Measurements from ENCODE around the gene CHMP6. TPM values are rescaled to one million over a fixed set of nuclear protein-coding genes. Genes with fewer than 3 reads are reported as not detected.

The CHMP6 gene
- total and polyA plus RNA-seq, 5 experiments from 2014 or later: 40.1 to 47.6 (median 41.6) TPM

DNA sequence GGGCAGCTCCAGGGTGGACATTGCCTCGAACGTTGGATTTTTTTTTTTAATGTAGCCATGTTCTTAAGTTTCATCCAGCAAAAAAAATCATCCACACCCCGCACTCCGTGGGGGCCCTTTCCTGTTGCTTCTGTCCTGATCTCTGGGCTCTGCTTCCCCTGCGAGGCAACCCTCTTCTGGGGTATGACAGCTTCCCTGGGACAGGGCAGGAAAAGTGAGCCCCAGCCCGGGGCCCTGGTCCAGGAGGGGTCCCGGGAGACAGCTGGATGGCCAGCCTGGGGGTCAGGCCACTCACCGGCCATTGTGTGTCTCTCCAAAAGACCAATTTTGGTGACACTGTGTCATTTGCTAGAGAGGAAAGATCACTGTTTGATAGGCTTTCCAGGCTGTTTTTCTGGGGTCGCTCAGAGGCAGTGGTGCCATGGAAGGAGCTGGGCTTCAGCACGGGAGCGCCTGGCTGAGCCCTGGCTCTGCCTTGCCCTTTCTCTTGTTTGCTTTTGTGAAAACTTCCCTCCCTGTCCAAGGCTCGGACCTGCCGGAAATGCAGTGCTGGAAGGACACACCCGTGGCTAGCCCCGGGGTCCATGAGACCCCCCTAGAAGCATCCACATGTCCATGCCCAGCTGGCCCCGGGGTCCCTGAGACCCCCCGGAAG, 41.0 kb upstream of the CHMP6 start:
- peaks cover 0 to 14% (median under 1%) of the 10 kb centered on the region in 4 donors for H3K4me1 Mint-ChIP-seq
- peaks cover 10 to 50% (median 31%) of the 10 kb centered on the region in 3 donors for H3K36me3 Mint-ChIP-seq
- H3K27me3 Mint-ChIP-seq: no peaks in the 10 kb centered on the region
- H3K9me3 Mint-ChIP-seq: no peaks in the 10 kb centered on the region
- no peak overlapping the region for H3K4me3 Mint-ChIP-seq
- no peak for ATAC-seq
- H3K27ac Mint-ChIP-seq: peak overlapping the region in 2 of 10 donors; percentile 34 to 56
- POLR2A ChIA-PET: no interaction called here
- peak in 1 of 10 donors; percentile 48 for DNase-seq

DNA sequence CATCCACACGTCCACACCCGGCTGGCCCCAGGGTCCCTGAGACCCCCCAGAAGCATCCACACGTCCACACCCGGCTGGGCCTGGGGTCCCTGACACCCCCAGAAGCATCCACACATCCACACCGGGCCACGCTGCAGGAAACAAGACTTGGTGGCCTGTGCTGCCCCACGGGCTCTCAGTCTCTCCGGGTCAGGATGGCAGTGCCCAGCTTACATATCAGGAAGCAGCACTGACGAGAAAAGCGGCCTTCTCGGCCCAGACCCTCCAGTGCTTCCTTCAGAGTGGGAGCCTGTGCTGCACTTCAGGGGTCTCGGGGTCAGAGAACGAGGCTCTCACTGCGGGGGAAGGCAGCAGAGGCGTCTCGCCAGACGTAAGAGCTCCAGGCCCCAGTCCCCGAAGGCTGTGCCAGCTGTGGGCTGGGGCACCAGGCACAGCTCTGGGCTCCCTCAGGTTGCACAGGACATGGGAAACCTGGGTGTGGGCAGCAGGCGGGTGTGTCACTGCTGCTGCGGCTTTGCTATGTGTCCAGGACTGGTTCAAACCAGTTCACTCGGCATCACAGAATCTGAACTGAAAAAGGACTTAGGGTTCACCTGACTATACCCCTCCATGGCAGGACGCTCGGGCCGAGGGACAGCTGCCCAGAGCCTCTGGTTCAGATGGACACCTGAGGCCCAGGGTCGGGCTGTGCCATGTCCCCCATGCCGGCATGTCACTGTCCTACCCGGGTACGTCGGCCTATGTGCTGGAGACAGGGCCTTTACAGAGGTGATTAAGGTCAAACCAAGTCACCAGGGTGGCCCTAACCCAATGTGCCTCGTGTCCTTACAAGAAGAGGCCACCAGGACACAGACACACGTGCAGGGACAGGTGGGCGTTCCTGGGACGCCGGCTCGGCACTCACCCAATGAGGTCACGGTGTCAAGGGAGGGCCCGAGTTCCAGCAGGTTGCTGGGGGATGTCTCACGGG, 40.2 kb upstream of the CHMP6 start:
- Mint-ChIP-seq H3K4me1 (peaks cover 0 to 18% (median 1%) of the 10 kb centered on the region in 4 donors), H3K9me3 (no peaks in the 10 kb centered on the region), H3K4me3 (no peak overlapping the region), H3K27ac (no peak overlapping the region), H3K27me3 (no peaks in the 10 kb centered on the region), H3K36me3 (peaks cover 4 to 41% (median 24%) of the 10 kb centered on the region in 3 donors)
- ATAC-seq: no peak
- peak in 1 of 10 donors; percentile 49 for DNase-seq
- POLR2A ChIA-PET: no interaction called here

DNA sequence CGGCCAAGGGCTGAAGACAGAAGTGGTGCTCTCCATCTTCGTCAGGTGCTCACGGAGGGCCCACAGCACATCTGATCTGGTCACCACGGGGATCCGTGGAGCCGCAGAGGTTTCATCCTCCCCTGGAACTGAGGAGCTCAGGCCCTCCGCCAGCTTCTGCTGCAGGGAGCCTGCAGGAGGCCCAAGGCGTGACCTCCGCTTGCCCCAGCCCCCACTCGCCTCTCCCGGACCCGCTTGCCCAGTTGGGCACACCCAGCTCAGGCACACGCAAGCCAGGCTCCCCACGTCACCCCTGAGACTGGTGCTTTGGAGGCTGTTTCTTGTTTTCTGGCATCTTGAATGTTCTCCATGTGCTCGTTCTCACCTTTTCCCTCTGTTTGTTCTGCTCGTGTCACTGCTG, 39.4 kb upstream of the CHMP6 start:
- Mint-ChIP-seq H3K9me3 (no peaks in the 10 kb centered on the region), H3K27me3 (no peaks in the 10 kb centered on the region), H3K36me3 (peaks cover 0 to 33% (median 15%) of the 10 kb centered on the region in 3 donors), H3K4me1 (peaks cover 0 to 17% (median 1%) of the 10 kb centered on the region in 4 donors), H3K27ac (peak overlapping the region in 1 of 10 donors; percentile 55), H3K4me3 (no peak overlapping the region)
- DNase-seq (peak in 1 of 10 donors; percentile 34), ATAC-seq (no peak)
- POLR2A ChIA-PET: no interaction called here

DNA sequence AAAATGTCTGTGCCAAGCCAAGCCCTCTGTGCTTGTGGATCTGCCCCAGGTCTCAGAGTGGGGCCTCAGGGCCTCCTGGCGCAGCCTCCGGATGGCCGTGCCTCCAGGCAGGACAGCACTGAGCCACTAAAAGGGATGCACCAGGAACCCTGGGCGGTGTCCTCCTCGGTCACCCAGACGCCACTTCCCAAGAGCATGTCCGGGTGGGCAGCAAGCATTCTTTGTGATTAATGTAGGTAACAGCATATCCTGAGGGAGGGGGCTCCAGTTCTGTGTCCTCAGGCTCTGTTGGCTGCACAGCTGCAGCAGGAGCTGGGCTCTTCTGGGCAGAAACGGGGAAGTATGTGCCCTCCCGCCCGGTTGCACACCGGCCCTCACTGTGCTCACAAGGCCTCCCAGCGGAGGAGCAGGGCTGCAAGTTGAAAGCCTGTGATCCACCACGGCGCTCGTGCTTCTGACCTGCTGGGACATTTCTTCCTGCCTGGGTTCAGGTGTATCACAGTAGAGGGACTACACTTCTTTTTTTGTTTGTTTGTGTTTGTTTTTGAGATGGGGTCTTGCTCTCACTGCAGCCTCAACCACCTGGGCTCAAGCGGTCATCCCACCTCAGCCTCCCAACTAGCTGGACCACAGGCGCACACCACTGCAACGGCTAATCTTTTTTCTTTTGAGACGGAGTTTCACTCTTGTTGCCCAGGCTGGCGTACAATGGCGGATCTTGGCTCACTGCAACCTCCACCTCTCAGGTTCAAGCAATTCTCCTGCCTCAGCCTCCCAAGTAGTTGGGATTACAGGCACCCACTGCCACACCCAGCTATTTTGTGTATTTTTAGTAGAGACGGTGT, 37.9 kb upstream of the CHMP6 start:
- no peak for ATAC-seq
- Mint-ChIP-seq H3K27me3 (no peaks in the 10 kb centered on the region), H3K36me3 (peaks cover 0 to 31% (median 13%) of the 10 kb centered on the region in 3 donors)

DNA sequence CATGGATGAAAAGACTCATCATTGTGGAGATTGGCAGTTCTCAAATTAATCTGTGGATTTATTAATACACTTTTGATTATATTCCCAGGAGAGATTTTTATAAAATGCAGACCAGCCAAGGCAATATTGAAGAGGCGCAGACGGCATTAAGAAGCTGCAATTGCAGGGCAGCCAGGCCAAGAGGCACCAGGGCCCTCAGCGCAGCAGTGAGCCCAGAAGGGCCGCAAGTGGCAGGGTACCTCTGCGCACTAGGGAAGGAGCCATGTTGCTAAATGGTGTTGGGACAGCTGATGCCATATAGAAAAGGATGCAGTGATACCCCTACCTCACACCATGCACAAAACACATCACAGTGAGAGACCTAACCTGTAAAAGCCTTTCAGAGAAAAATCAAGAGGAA, 36.6 kb upstream of the CHMP6 start:
- Mint-ChIP-seq H3K9me3 (no peaks in the 10 kb centered on the region), H3K4me3 (no peak overlapping the region), H3K36me3 (peaks cover 0 to 29% (median 13%) of the 10 kb centered on the region in 3 donors), H3K27me3 (no peaks in the 10 kb centered on the region), H3K27ac (peak overlapping the region in 2 of 10 donors; percentile 19 to 38), H3K4me1 (peaks cover 0 to 17% (median 1%) of the 10 kb centered on the region in 4 donors)
- no peak for DNase-seq
- ATAC-seq: no peak
- POLR2A ChIA-PET: no interaction called here

More for the DNA sequence above, 37.9 kb upstream of the CHMP6 start:
- peaks cover 0 to 17% (median 1%) of the 10 kb centered on the region in 4 donors for H3K4me1 Mint-ChIP-seq
- DNase-seq: peak in 1 of 10 donors; percentile 44
- H3K27ac Mint-ChIP-seq: peak overlapping the region in 2 of 10 donors; percentile 34 to 55
- no peak overlapping the region for H3K4me3 Mint-ChIP-seq
- POLR2A ChIA-PET: no interaction called here
- H3K9me3 Mint-ChIP-seq: no peaks in the 10 kb centered on the region

DNA sequence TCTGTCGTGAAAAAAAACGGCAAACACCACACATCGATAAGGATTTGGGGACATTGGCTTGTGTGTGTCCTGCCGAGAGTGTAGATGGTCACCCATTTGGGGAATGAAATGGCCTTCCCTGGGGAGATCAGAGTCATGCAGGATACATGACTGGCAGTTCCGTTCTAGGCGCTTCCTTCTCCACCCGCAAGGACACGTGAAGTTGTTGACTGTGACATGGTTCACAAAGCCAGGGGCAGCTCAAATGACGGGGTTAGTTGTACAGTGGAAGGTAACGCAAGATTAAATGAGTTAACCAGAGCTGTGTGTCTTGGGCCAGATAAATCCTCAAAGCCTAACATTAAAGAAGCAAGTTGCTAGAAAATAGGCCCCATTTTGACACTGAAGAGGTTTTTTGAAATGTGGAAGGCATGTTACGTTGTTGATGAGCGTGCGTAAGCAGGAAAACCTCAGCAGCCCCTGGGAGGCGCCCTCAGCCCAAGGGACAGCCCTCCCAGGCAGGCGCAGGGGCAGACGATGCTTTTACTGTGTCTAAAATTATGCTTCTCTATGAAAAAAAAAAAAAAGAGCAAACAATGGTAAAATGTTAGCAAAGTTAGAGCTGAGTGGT, 35.9 kb upstream of the CHMP6 start:
- POLR2A ChIA-PET: no interaction called here
- Mint-ChIP-seq H3K9me3 (no peaks in the 10 kb centered on the region), H3K36me3 (peaks cover 0 to 25% (median 10%) of the 10 kb centered on the region in 3 donors), H3K27me3 (no peaks in the 10 kb centered on the region), H3K4me1 (peaks cover 0 to 17% (median under 1%) of the 10 kb centered on the region in 4 donors), H3K27ac (peak overlapping the region in 3 of 10 donors; percentile 18 to 38 (median 31)), H3K4me3 (peak overlapping the region in 1 of 10 donors; percentile 52)
- DNase-seq: peak in 1 of 10 donors; percentile 23
- ATAC-seq: no peak

DNA sequence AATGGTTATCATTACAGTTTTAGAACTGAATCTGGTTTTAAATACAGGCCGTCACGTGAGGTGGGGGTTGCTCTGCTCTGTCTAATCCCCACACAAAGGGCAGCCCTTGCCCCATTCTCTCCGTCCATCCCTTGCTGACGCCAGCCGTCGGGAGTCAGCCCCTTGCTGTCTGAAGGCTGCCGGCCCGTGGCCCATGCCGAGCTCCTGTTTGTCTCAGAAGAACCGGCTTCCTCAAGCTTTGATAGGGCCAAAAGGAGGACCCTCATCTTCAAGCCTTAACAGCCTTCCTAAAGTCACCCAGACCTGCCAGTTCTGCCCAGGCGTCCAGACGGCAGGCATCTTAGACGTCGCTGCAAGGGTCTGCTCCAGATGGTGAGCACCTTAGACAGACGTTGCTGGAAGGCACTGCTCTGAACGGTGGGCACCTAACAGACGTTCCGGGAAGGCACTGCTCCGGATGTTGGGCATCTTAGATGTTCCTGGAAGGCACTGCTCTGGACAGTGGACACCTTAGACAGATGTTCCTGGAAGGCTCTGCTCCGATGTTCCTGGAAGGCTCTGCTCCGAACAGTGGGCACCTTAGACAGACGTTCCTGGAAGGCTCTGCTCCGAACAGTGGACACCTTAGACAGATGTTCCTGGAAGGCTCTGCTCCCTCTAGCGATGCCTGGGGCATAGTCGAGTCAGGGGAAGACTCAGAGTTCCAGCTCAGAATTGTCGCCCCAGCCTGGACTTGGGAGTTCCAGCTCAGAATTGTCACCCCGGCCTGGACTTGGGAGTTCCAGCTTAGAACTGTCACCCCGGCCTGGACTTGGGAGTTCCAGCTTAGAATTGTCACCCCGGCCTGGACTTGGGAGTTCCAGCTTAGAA, 35.1 kb upstream of the CHMP6 start:
- H3K4me1 Mint-ChIP-seq: peaks cover 0 to 17% (median under 1%) of the 10 kb centered on the region in 4 donors
- H3K27ac Mint-ChIP-seq: peak overlapping the region in 3 of 10 donors; percentile 31 to 48 (median 38)
- DNase-seq (no peak), ATAC-seq (no peak)
- POLR2A ChIA-PET: no interaction called here
- no peaks in the 10 kb centered on the region for H3K9me3 Mint-ChIP-seq
- no peaks in the 10 kb centered on the region for H3K27me3 Mint-ChIP-seq
- H3K36me3 Mint-ChIP-seq: peaks cover 0 to 25% (median 10%) of the 10 kb centered on the region in 3 donors
- H3K4me3 Mint-ChIP-seq: no peak overlapping the region

DNA sequence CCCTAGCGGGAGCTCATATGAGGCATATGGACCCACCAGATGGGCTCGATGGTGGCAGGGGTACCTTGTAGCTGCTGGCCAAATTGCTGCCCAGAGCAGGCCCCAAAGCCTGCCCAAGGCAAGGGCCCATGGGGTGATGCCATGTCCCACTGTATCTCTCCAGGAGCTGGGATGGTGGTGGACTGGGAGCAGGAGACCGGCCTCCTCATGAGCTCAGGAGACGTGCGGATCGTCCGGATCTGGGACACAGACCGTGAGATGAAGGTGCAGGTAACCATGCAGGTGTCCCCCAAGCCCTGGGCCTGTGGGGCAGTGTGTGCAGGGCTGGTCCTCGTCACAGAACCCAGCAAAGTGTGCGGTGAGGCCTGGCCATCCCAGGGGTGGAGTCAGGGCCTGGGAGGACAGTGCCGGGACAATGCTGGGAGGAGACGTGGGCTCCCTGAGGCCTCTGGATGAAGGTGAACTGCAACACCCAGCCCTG, 34.1 kb upstream of the CHMP6 start:
- peaks cover 0 to 23% (median 10%) of the 10 kb centered on the region in 3 donors for H3K36me3 Mint-ChIP-seq
- H3K9me3 Mint-ChIP-seq: no peaks in the 10 kb centered on the region
- H3K4me1 Mint-ChIP-seq: peaks cover 0 to 17% (median under 1%) of the 10 kb centered on the region in 4 donors
- POLR2A ChIA-PET: no interaction called here
- no peak overlapping the region for H3K27ac Mint-ChIP-seq
- H3K4me3 Mint-ChIP-seq: no peak overlapping the region
- no peaks in the 10 kb centered on the region for H3K27me3 Mint-ChIP-seq
- ATAC-seq: no peak
- no peak for DNase-seq

DNA sequence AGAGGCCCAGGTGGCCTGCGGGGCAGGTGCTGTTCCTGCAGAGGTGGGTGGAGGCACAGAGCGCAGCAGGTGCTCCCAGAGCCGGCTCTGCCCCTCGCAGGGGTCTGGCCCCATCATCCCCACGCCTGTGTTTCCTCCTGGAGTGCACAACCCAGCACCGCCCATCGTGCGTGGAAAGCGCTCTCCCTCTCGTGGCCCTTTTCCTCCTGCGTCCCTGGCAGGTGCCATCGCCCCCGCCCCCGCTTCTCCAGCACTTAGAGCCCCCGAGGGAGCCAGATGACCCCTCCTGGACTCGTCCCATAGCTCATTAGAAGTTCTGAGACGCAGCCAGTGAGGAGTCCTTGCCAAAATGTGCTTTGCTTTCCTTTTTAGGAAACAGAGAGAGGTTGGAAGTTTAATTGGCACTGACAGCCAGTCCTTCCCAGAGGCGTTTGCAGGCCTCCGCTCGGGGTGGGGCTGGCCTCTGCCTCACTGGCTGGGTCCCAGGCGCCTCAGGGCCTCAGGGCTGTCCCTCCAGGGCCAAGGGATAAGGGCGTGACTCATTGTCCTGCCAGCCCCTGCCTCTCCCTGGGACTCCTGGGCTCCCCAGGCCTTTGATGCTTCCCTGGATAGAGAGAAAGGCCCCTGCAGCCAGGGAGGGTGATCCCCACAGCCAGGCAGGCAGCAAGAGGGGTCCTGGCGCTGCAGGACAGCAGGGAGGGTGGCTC, 32.2 kb upstream of the CHMP6 start:
- no peaks in the 10 kb centered on the region for H3K9me3 Mint-ChIP-seq
- POLR2A ChIA-PET: no interaction called here
- no peak overlapping the region for H3K27ac Mint-ChIP-seq
- peaks cover 0 to 23% (median 11%) of the 10 kb centered on the region in 3 donors for H3K36me3 Mint-ChIP-seq
- no peak overlapping the region for H3K4me3 Mint-ChIP-seq
- no peak for DNase-seq
- peaks cover 0 to 12% (median under 1%) of the 10 kb centered on the region in 4 donors for H3K4me1 Mint-ChIP-seq
- no peak for ATAC-seq
- no peaks in the 10 kb centered on the region for H3K27me3 Mint-ChIP-seq

DNA sequence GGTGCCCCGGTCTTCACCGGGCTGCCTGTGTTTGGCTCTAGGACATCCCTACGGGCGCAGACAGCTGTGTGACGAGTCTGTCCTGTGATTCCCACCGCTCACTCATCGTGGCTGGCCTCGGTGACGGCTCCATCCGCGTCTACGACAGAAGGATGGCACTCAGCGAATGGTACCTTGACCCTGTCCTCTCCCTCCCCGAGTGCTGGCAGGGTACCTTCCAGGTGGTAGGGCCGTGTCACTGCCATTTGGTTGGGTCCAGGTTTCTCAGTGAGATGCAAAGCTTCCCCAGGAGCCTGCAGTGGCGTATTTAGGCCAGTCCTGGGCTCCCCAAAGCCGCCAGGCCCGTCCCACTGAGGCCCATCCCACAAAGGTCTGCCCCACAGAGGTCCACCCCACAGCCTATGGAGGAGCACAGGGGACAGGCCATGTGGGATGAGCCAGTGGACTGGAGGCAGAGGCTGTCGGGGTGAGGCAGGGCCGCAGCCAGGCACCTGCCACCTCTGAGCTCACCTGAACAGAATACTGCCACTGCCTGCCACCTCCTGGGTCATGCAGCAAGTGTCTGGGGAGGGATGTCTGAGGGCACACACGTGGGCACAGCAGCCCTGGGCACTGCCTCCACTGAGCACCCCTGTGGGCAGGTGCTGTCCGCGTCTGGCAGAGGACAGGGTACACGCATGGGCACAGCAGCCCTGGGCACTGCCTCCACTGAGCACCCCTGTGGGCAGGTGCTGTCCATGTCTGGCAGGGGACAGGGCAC, 31.4 kb upstream of the CHMP6 start:
- Mint-ChIP-seq H3K27ac (peak overlapping the region in 1 of 10 donors; percentile 53), H3K36me3 (peaks cover 0 to 20% (median 4%) of the 10 kb centered on the region in 3 donors), H3K27me3 (no peaks in the 10 kb centered on the region), H3K9me3 (no peaks in the 10 kb centered on the region), H3K4me3 (no peak overlapping the region), H3K4me1 (peaks cover 0 to 8% (median under 1%) of the 10 kb centered on the region in 4 donors)
- POLR2A ChIA-PET: no interaction called here
- DNase-seq (no peak), ATAC-seq (no peak)
